Uterus (tissue), 4 donors: ENCODE measurements around the gene SLC8A1. TPM values are rescaled to one million over a fixed set of nuclear protein-coding genes. Genes with fewer than 3 reads are reported as not detected.

ENCODE experiments used
- DNase-seq, 2 donors: peaks; one replicate each; pipeline ENCODE4 v3.0.0-alpha.2; 2019 to 2020
- H3K27ac ChIP-seq, 2 donors: fragments of 200-600 bp; sonication (generic); 1 replicate in 1 of 2; 2 replicates in 1 of 2; pipeline ENCODE4 v1.5.1; 2016 to 2018
- H3K27me3 ChIP-seq, 2 donors: fragments of 200-600 bp; sonication (generic); one replicate each; pipeline ENCODE4 v1.5.1; 2018 to 2019; ENCODE audit warnings: control low read depth in 1 of 2
- H3K36me3 ChIP-seq, 2 donors: fragments of 200-600 bp; sonication (generic); one replicate each; pipeline ENCODE4 v1.5.1; 2019; ENCODE audit warnings: control low read depth in 1 of 2
- H3K4me1 ChIP-seq, 2 donors: fragments of 200-600 bp; sonication (generic); one replicate each; pipeline ENCODE4 v1.5.1; 2018 to 2019; ENCODE audit warnings: control low read depth in 1 of 2
- H3K4me3 ChIP-seq, 2 donors: fragments of 200-600 bp; sonication (generic); 1 replicate in 1 of 2; 2 replicates in 1 of 2; pipeline ENCODE4 v1.5.1; 2018 to 2019; ENCODE audit warnings: mild to moderate bottlenecking in 1 of 2
- H3K9me3 ChIP-seq, 2 donors: fragments of 200-600 bp; sonication (generic); one replicate each; pipeline ENCODE4 v1.5.1; 2019; ENCODE audit warnings: control low read depth in 1 of 2
- CTCF ChIP-seq, 4 experiments: fragments of 200-600 bp in 2 of 4; fragments of 450-650 bp in 2 of 4; sonication (generic) in 2 of 4; IDR thresholded peaks; one replicate each; pipeline ENCODE4 v1.5.1; 2016 to 2019; ENCODE audit warnings: antibody characterized with exemption in 4 of 4, mild to moderate bottlenecking in 2 of 4, moderate library complexity in 1 of 4
- POLR2A ChIP-seq, 2 donors: fragments of 450-650 bp; IDR thresholded peaks; one replicate each; pipeline ENCODE4 v1.6.1; 2016; ENCODE audit warnings: antibody characterized with exemption in 2 of 2, mild to moderate bottlenecking in 1 of 2, moderate library complexity in 1 of 2
- intact Hi-C: fragments of 100-400 bp; cut with DNase I; formaldehyde crosslinking; loops from one replicate; pipeline ENCODE4 v1.15.1; 2023; ENCODE audit warnings: low total_unique reads
- total RNA-seq, 4 donors: library from RNA; depleted of rRNA in 3 of 4; stranded (reverse); fragments of >200 nt in 3 of 4; gene quantifications; one replicate each; pipeline versions ENCODE4 v1.1.0 to v1.2.4, GENCODE V29; 2014 to 2023
- donor health status: DM: yes; HTN: yes; CAD: no.

SLC8A1 gene
- total RNA-seq, 4 donors from 2014 or later: 61.2 to 257 (median 140) TPM

GRCh38 chr2:40103163-40103562, 348.7 kb downstream of the SLC8A1 start:
- Histone ChIP-seq H3K27ac (no peak overlapping the region), H3K4me3 (no peak overlapping the region), H3K36me3 (no peaks in the 10 kb centered on the region), H3K4me1 (no peaks in the 10 kb centered on the region), H3K9me3 (no peaks in the 10 kb centered on the region), H3K27me3 (no peaks in the 10 kb centered on the region)
- intact Hi-C loops: no loop called here
- DNase-seq: no peak
- TF ChIP-seq POLR2A (IDR thresholded peaks at IDR 0.05) (no peak), CTCF (IDR thresholded peaks at IDR 0.05) (no peak)

GRCh38 chr2:40102447-40102846, 349.4 kb downstream of the SLC8A1 start:
- Histone ChIP-seq H3K9me3 (no peaks in the 10 kb centered on the region), H3K36me3 (no peaks in the 10 kb centered on the region), H3K27ac (no peak overlapping the region), H3K4me1 (no peaks in the 10 kb centered on the region), H3K4me3 (no peak overlapping the region), H3K27me3 (no peaks in the 10 kb centered on the region)
- intact Hi-C loops: no loop called here
- no peak for DNase-seq
- no peak for TF ChIP-seq POLR2A (IDR thresholded peaks at IDR 0.05)
- TF ChIP-seq CTCF (IDR thresholded peaks at IDR 0.05): no peak

DNA sequence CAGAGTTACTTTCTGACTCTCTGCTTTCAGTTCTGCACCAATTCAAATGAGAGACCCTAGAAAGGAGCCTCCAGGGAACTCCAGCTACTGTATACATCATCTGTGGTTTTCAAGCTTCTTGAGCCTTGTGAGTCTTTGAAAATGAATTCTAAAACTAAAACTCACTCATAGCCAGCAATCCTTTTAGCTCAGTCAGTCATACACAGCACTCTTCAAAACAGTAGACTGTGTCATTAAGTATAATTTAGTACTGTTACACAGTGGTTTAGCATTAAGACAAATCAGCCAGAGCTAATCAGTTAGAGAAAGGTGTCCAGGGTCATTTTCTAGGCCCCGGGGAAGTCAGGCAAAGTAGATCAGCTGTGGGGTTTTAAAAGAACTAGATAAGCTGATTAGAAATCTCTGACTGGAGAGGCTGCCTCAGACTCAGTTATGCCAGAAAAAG, 350.7 kb downstream of the SLC8A1 start:
- Histone ChIP-seq H3K27me3 (no peaks in the 10 kb centered on the region), H3K36me3 (no peaks in the 10 kb centered on the region), H3K4me1 (no peaks in the 10 kb centered on the region), H3K4me3 (no peak overlapping the region), H3K9me3 (no peaks in the 10 kb centered on the region), H3K27ac (no peak overlapping the region)
- intact Hi-C loops: no loop called here
- no peak for DNase-seq
- TF ChIP-seq POLR2A (IDR thresholded peaks at IDR 0.05) (no peak), CTCF (IDR thresholded peaks at IDR 0.05) (no peak)

GRCh38 chr2:40100676-40101075, 351.2 kb downstream of the SLC8A1 start:
- Histone ChIP-seq H3K4me1 (no peaks in the 10 kb centered on the region), H3K36me3 (no peaks in the 10 kb centered on the region), H3K27me3 (no peaks in the 10 kb centered on the region), H3K9me3 (no peaks in the 10 kb centered on the region), H3K4me3 (no peak overlapping the region), H3K27ac (no peak overlapping the region)
- intact Hi-C loops: no loop called here
- DNase-seq: no peak
- no peak for TF ChIP-seq POLR2A (IDR thresholded peaks at IDR 0.05)
- TF ChIP-seq CTCF (IDR thresholded peaks at IDR 0.05): no peak

GRCh38 chr2:40098786-40099470, 353.0 kb downstream of the SLC8A1 start:
- intact Hi-C loops: no loop called here
- Histone ChIP-seq H3K9me3 (no peaks in the 10 kb centered on the region), H3K27me3 (no peaks in the 10 kb centered on the region), H3K27ac (no peak overlapping the region), H3K4me3 (no peak overlapping the region), H3K4me1 (no peaks in the 10 kb centered on the region), H3K36me3 (no peaks in the 10 kb centered on the region)
- TF ChIP-seq CTCF (IDR thresholded peaks at IDR 0.05) (no peak), POLR2A (IDR thresholded peaks at IDR 0.05) (no peak)
- DNase-seq: no peak
